ENCODE data around the gene CEP57L1. TPM values are rescaled to one million over a fixed set of nuclear protein-coding genes. Genes with fewer than 3 reads are reported as not detected.

Gene CEP57L1
- total and polyA plus RNA-seq, 2 experiments from 2014 or later, result 11.9 to 18.7 TPM

DNA sequence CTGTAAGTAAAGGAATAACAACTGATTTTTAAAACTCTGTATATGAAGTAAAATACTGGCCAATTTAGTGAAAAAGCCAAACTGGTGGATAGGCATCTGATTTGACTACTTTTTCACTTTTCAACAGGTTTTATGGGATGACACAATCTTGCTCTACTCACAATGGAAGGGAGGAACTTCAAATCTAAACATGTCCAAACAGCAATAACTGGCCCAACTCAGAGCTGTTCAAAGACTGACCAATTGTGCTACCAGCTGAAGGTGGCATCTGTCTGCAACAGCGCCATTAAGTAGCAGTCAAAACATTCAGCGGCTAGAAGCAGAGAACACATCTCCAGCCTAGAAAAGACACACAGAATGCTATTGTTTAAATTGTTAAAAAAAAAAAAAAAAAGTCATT, 45.3 kb upstream of the CEP57L1 start:
- H4K20me1 ChIP-seq (ENCODE audit: insufficient read depth, poor library complexity, severe bottlenecking), result no peaks in the 10 kb centered on the region
- H2AFZ ChIP-seq, result no peak overlapping the region
- H3K4me1 ChIP-seq (ENCODE audit: insufficient read depth), result no peaks in the 10 kb centered on the region
- no peaks in the 10 kb centered on the region for H3K9me2 ChIP-seq (replicated peaks; ENCODE audit: insufficient read depth)
- no peaks in the 10 kb centered on the region for H3K36me3 ChIP-seq (replicated peaks; ENCODE audit: insufficient read depth, low read depth)
- peaks cover 29% of the 10 kb centered on the region for H3K79me2 ChIP-seq
- WGBS (ENCODE audit: low lambda C conversion rate, missing lambda C conversion rate), result 92% methylated on average over 2 of the region's 2 CpGs
- no peaks in the 10 kb centered on the region for H3K27me3 ChIP-seq
- no peak overlapping the region for H3K4me2 ChIP-seq
- H3K9me3 ChIP-seq (ENCODE audit: low read depth), result no peaks in the 10 kb centered on the region
- no peak overlapping the region for H3K27ac ChIP-seq
- TF ChIP-seq CTCF (IDR thresholded peaks at IDR 0.05; ENCODE audit: poor library complexity) (no peak), EZH2phosphoT487 (IDR thresholded peaks at IDR 0.05; ENCODE audit: low read depth, severe bottlenecking, unreplicated experiment) (no peak), EZH2 (IDR thresholded peaks at IDR 0.05; ENCODE audit: borderline replicate concordance) (no peak)
- no peak for DNase-seq (ENCODE audit: low spot score)
- H3K4me3 ChIP-seq, result no peak overlapping the region

- Histone ChIP-seq H3K36me3 (replicated peaks; ENCODE audit: insufficient read depth, low read depth) (no peaks in the 10 kb centered on the region), H3K27ac (no peak overlapping the region), H3K4me1 (ENCODE audit: insufficient read depth) (no peaks in the 10 kb centered on the region), H3K27me3 (no peaks in the 10 kb centered on the region), H4K20me1 (ENCODE audit: insufficient read depth, poor library complexity, severe bottlenecking) (no peaks in the 10 kb centered on the region), H3K4me3 (no peak overlapping the region), H3K4me2 (no peak overlapping the region), H2AFZ (no peak overlapping the region), H3K9me2 (replicated peaks; ENCODE audit: insufficient read depth) (no peaks in the 10 kb centered on the region), H3K79me2 (peaks cover 31% of the 10 kb centered on the region), H3K9me3 (ENCODE audit: low read depth) (no peaks in the 10 kb centered on the region)
- TF ChIP-seq CTCF (IDR thresholded peaks at IDR 0.05; ENCODE audit: poor library complexity), result no peak
- no peak for TF ChIP-seq EZH2phosphoT487 (IDR thresholded peaks at IDR 0.05; ENCODE audit: low read depth, severe bottlenecking, unreplicated experiment)
- TF ChIP-seq EZH2 (IDR thresholded peaks at IDR 0.05; ENCODE audit: borderline replicate concordance), result no peak
- DNase-seq (ENCODE audit: low spot score), result no peak
- WGBS (ENCODE audit: low lambda C conversion rate, missing lambda C conversion rate), result 84% methylated on average over 1 of the region's 1 CpG
Measured at GRCh38 chr6:109050447-109051102, 44.7 kb upstream of the CEP57L1 start.

DNA sequence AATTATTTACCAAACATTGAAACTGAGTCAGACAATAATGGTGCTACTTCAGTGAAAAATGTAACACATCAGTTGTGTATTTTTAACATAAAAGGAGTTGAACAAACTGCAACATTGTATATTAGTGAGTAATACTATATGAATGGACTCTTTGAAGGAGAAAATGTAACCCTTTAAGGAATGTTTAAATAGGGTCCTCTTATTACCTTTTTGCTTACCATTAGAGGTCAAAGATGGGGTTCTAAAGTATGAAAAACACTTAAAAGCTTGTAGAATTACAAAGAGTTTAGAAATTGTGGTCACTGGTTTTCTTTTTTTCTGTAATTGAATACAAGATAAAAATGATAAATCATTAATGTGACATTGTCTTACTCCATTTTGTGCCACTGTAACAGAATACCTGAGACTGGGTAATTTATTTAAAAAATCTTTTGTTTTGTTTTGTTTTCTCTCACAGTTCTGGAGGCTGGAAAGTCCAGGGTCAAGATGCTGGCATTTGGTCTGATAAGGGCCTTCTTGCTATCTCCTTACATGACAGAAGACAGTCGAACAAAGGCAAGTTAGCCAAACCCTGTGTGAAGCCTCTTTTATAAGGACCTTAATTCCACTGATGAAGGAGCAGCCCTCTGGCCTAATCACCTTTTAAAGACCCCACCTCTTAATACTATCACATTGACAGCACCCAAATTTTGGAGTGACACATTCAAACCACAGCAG, 43.8 kb upstream of the CEP57L1 start:
- H3K27ac ChIP-seq, result no peak overlapping the region
- WGBS (ENCODE audit: low lambda C conversion rate, missing lambda C conversion rate), result 50% methylated on average over 1 of the region's 1 CpG
- H4K20me1 ChIP-seq (ENCODE audit: insufficient read depth, poor library complexity, severe bottlenecking), result no peaks in the 10 kb centered on the region
- no peaks in the 10 kb centered on the region for H3K4me1 ChIP-seq (ENCODE audit: insufficient read depth)
- peaks cover 31% of the 10 kb centered on the region for H3K79me2 ChIP-seq
- H3K27me3 ChIP-seq, result no peaks in the 10 kb centered on the region
- no peak for DNase-seq (ENCODE audit: low spot score)
- H3K9me3 ChIP-seq (ENCODE audit: low read depth), result no peaks in the 10 kb centered on the region
- H3K4me3 ChIP-seq, result no peak overlapping the region
- TF ChIP-seq EZH2phosphoT487 (IDR thresholded peaks at IDR 0.05; ENCODE audit: low read depth, severe bottlenecking, unreplicated experiment) (no peak), EZH2 (IDR thresholded peaks at IDR 0.05; ENCODE audit: borderline replicate concordance) (no peak), CTCF (IDR thresholded peaks at IDR 0.05; ENCODE audit: poor library complexity) (no peak)
- no peak overlapping the region for H3K4me2 ChIP-seq
- H3K36me3 ChIP-seq (replicated peaks; ENCODE audit: insufficient read depth, low read depth), result no peaks in the 10 kb centered on the region
- H3K9me2 ChIP-seq (replicated peaks; ENCODE audit: insufficient read depth), result no peaks in the 10 kb centered on the region
- no peak overlapping the region for H2AFZ ChIP-seq
